ENCODE results near the gene ELANE.

The ELANE gene

DNA sequence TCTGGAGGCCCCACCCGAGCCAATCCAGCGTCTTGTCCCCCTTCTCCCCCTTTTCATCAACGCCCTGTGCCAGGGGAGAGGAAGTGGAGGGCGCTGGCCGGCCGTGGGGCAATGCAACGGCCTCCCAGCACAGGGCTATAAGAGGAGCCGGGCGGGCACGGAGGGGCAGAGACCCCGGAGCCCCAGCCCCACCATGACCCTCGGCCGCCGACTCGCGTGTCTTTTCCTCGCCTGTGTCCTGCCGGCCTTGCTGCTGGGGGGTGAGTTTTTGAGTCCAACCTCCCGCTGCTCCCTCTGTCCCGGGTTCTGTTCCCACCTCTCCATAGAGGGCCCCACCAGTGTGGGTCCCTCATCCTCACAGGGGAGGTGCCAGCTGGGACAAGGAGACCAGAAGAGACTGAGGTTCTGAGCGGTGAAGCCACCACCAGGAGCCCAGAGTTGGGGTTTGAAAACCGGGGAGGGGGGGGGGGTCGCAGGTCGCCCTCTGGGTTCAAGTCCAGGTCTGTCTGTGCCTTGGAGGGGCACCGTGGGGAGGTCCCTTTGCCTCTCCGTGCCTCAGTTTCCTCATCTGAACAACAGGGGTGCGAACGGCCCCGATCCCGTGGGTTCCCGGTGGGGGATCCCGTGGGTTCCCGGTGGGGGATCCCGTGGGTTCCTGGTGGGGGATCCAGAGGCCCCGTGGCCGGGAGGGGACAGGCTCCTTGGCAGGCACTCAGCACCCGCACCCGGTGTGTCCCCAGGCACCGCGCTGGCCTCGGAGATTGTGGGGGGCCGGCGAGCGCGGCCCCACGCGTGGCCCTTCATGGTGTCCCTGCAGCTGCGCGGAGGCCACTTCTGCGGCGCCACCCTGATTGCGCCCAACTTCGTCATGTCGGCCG lies at the start of gene ELANE:
Gene ELANE, plus strand, starts transcription at position 168 of the 878 bp plus-strand sequence. Its CDS starts 26 bp downstream, at position 194.
- in situ Hi-C loops (cut with HindIII; ENCODE audit: low sequenced_read_pairs), result no loop called here

DNA sequence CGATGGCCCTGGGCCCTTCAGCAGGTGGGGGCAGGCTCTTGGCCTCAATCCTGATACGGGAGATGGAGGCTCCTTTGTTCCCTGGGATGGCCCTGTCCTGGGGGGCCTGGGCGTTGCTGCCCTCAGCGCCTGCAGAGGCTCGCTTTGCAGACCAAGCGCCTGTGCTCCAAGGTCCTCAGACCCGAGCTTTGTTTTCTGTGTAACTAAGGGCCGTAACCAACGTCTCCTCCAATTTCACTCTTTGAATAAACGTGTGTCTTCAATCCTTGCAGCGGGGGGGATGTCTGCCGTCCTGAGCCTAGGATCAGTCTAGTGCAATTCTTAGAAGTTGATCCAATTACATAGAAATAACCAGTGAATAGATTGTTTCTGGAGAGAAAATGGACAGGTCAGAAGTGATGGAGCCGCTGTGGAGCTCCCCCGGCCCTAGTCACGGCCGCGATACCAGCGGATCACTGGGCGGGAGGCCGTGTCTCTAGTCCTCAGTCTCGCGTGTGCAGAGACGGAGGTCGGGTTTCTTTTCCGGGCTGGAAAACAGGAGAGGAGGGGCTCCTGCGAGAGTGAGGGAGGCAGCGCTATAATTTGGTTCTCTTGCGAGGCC lies 49.5 kb upstream of the ELANE start:
- in situ Hi-C loops (cut with HindIII; ENCODE audit: low sequenced_read_pairs), result no loop called here

DNA sequence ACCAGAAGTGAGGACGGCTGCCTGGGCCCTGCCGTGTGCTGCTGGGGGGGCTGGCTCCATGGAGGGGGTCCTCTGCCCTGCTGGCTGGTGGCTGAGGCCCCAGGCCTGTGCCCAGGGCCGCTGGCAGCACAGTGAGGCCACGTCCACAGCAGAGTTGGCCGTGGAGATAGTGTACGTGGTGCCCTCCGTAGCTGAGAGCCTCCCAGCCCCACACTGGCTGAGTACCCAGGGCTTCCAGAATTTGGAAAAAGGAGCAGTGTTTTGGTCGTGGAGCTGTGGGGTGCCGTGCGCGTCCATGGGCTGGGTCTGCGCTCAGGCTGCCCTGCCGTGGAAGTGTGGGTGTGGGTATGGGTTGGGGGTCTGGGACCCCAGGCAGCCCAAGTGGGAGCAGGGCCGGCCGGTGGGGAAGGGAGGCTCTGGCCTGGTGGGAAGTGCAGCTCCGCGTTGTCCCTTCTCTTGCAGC lies 49.0 kb upstream of the ELANE start:
- in situ Hi-C loops (cut with HindIII; ENCODE audit: low sequenced_read_pairs), result no loop called here

DNA sequence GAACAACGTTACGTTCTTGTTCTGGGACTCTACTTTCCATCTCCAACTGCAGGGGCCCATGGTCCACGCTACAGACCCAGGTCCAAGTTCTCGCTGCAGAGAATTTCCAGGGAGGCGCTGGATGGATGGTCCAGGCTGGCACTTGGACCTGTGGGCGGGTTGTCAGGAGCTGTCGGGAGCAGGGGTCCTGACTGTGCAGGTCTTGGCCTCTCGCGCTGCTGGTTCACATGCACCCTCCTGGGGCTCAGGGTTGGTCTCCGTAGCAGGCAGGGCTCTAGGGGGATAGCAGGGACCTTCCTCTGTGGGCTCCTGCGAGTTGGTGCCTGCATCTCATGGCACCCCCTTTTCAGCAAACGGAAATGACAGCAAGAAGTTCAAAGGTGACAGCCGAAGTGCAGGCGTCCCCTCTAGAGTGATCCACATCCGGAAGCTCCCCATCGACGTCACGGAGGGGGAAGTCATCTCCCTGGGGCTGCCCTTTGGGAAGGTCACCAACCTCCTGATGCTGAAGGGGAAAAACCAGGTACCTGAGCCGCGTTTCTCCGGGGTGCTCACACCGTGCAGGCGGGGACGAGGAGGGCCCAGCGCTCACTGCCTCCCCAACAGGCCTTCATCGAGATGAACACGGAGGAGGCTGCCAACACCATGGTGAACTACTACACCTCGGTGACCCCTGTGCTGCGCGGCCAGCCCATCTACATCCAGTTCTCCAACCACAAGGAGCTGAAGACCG lies 48.3 kb upstream of the ELANE start:
- in situ Hi-C loops (cut with HindIII; ENCODE audit: low sequenced_read_pairs), result no loop called here

DNA sequence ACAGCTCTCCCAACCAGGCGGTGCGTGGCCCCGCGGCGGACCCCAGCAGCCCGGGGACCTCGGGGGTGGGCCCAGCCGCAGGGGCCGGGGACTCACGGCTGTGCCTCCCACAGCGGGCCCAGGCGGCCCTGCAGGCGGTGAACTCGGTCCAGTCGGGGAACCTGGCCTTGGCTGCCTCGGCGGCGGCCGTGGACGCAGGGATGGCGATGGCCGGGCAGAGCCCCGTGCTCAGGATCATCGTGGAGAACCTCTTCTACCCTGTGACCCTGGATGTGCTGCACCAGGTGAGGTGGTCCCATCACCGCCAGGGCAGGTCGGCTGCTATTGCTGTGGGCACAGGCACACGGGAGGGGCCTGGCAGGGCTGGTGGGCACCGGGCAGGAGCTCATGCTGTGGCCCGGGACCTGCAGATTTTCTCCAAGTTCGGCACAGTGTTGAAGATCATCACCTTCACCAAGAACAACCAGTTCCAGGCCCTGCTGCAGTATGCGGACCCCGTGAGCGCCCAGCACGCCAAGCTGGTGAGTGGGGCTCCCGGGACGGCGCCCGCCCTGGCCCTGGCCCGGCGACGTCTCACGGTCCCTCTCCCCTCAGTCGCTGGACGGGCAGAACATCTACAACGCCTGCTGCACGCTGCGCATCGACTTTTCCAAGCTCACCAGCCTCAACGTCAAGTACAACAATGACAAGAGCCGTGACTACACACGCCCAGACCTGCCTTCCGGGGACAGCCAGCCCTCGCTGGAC lies 47.5 kb upstream of the ELANE start:
- in situ Hi-C loops (cut with HindIII; ENCODE audit: low sequenced_read_pairs), result no loop called here

DNA sequence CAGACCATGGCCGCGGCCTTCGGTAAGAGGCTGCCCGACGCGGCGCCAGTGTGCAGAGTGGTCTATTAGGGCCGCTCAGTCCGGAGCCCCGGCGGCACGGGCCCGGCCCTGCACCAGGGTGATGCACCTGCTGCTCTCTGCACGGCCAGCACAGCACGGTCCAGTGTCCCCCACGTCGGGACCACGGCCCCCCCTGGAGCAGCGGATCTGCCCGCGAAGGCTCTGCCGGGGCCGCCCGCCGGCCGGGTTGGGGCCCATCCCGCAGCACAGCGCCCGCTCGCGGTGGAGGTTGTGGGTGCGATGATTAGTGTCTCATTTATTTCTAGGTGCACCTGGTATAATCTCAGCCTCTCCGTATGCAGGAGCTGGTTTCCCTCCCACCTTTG lies 46.9 kb upstream of the ELANE start:
- in situ Hi-C loops (cut with HindIII; ENCODE audit: low sequenced_read_pairs), result no loop called here

DNA sequence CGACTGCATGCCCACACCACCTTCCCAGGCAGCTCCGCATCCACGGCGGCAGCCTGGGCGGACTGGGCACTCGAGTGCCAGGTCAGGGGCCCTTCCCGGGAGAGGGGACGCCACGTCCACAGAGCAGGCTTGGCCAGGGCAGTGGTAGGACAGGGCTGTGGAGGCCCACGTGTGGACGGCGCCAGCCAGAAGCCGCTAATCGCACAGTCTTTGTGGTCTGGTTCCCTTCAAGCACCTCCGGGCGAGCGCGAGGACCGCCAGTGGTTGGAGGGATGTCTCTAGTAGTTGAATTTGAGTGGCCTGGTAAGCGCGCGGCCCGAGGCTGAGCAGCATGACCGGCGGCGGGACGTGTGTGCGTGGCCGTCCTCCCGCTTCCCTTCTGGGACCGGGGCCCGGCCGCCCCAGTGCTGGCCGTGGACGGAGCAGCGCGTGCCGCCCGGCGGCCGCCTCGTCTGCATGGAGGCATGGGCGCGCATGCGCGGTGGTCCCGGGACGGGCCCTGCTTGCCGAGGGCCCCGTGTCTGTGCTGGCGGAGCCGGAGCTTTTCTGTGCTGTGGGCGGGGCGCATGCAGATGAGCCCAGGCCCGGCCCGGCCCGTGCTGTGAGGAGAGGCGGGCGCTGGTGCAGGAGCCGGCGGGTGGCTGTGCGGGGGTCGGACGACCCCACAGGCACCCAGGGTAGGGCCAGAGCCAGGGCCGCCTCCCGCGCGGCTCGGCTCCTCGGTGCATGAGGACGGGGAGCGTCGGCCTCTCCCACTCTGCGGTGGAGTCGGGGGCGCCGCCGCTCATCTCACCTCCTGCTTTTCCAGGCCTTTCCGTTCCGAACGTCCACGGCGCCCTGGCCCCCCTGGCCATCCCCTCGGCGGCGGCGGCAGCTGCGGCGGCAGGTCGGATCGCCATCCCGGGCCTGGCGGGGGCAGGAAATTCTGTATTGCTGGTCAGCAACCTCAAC lies 46.2 kb upstream of the ELANE start:
- in situ Hi-C loops (cut with HindIII; ENCODE audit: low sequenced_read_pairs), result no loop called here

DNA sequence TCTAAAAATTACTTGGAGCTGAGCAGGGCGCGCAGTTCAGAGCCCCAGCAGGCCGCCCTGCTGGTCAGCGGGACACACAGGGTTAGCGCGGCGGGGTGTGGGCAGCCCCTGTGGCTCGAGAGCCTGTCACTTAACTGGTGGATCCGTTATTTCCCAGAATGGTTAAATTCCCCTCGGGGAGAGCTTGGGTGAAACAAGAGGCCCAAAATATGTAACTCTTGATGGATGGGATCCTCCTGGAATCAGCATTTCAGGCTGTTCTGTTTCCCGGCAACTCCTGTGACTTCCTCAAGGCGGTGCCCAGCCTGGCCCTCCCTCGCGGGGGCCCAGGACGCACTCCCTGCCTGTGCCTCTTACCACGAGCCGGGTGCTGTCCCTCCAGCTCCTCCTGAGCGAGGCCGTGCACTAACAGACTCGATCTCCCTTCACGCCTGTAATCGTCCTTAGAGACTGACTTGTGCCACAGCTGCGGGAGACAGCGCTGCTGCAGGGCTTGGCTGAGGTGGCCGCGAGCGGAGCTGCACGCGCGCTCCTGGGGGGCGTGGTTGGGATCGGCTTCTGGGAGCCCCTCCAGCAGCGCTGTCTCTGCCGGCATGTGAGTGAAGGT lies 45.2 kb upstream of the ELANE start:
- in situ Hi-C loops (cut with HindIII; ENCODE audit: low sequenced_read_pairs), result no loop called here

DNA sequence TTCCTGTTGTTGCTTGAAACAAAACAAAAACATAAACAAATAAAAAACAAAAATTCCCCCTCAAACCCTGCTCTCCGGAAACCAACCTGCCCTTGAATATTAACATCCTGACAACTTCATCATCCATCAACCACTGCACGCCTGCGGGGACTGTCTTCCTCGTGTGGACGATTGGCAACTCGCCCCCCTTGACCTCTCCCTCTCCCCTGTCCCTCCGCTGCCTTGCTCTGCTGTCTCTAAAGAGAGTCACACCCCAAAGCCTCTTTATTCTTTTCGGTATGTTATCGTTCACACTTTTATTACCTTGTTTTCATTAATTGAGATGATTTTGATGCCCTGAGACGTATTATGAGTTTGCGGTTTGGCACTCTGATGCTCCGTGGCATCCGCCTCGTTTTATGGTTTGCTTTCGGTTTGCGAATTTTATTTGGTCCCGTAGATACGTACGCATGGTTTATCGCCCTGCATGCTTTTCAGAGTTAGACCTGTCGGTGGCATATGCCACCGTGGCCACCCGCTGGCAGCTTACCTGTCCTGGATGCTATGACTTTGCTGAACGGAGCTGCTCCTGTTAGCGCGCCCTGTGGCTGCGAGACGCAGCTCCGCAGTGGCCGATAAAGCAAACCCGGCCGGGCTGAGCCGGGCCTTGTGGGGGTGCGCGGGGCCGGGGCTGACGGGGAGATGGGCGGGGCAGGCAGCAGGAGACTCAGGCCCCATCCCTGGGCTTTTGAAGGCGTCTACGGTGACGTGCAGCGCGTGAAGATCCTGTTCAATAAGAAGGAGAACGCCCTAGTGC lies 44.3 kb upstream of the ELANE start:
- in situ Hi-C loops (cut with HindIII; ENCODE audit: low sequenced_read_pairs), result no loop called here

DNA sequence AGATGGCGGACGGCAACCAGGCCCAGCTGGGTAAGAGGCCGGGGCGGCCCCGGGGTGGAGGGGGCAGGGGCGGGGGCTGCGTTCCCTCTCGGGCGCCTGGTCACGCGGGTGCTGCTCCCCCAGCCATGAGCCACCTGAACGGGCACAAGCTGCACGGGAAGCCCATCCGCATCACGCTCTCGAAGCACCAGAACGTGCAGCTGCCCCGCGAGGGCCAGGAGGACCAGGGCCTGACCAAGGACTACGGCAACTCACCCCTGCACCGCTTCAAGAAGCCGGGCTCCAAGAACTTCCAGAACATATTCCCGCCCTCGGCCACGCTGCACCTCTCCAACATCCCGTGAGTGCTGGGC lies 43.7 kb upstream of the ELANE start:
- in situ Hi-C loops (cut with HindIII; ENCODE audit: low sequenced_read_pairs), result no loop called here

DNA sequence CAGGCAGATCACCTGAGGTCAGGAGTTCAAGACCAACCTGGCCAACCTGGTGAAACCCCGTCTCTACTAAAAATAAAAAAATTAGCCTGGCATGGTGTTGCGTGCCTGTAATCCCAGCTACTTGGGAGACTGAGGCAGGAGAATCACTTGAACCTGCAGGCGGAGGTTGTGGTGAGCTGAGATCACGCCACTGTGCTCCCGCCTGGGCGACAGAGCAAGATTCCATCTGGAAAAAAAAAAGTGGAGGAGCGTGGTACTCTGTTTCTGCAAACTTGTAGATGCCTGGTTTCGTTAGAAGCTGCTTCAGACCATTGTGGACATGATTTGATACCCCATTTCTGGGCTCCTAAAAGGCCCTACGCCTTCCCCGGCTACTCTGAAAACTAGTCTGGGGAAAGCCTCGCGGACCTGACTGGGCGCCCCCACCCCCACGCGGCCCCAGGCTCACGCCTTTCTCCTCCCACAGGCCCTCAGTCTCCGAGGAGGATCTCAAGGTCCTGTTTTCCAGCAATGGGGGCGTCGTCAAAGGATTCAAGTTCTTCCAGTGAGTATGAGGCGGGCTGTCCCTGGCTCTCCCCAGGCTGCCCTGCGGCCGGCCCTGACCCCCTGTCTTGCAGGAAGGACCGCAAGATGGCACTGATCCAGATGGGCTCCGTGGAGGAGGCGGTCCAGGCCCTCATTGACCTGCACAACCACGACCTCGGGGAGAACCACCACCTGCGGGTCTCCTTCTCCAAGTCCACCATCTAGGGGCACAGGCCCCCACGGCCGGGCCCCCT lies 41.8 kb upstream of the ELANE start:
- in situ Hi-C loops (cut with HindIII; ENCODE audit: low sequenced_read_pairs), result no loop called here

DNA sequence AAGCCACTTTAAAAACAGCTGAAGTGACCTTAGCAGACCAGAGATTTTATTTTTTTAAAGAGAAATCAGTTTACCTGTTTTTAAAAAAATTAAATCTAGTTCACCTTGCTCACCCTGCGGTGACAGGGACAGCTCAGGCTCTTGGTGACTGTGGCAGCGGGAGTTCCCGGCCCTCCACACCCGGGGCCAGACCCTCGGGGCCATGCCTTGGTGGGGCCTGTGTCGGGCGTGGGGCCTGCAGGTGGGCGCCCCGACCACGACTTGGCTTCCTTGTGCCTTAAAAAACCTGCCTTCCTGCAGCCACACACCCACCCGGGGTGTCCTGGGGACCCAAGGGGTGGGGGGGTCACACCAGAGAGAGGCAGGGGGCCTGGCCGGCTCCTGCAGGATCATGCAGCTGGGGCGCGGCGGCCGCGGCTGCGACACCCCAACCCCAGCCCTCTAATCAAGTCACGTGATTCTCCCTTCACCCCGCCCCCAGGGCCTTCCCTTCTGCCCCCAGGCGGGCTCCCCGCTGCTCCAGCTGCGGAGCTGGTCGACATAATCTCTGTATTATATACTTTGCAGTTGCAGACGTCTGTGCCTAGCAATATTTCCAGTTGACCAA lies 41.1 kb upstream of the ELANE start:
- in situ Hi-C loops (cut with HindIII; ENCODE audit: low sequenced_read_pairs), result no loop called here

DNA sequence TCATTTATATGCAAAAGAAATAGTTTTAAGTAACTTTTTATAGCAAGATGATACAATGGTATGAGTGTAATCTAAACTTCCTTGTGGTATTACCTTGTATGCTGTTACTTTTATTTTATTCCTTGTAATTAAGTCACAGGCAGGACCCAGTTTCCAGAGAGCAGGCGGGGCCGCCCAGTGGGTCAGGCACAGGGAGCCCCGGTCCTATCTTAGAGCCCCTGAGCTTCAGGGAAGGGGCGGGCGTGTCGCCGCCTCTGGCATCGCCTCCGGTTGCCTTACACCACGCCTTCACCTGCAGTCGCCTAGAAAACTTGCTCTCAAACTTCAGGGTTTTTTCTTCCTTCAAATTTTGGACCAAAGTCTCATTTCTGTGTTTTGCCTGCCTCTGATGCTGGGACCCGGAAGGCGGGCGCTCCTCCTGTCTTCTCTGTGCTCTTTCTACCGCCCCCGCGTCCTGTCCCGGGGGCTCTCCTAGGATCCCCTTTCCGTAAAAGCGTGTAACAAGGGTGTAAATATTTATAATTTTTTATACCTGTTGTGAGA lies 40.5 kb upstream of the ELANE start:
- in situ Hi-C loops (cut with HindIII; ENCODE audit: low sequenced_read_pairs), result no loop called here

DNA sequence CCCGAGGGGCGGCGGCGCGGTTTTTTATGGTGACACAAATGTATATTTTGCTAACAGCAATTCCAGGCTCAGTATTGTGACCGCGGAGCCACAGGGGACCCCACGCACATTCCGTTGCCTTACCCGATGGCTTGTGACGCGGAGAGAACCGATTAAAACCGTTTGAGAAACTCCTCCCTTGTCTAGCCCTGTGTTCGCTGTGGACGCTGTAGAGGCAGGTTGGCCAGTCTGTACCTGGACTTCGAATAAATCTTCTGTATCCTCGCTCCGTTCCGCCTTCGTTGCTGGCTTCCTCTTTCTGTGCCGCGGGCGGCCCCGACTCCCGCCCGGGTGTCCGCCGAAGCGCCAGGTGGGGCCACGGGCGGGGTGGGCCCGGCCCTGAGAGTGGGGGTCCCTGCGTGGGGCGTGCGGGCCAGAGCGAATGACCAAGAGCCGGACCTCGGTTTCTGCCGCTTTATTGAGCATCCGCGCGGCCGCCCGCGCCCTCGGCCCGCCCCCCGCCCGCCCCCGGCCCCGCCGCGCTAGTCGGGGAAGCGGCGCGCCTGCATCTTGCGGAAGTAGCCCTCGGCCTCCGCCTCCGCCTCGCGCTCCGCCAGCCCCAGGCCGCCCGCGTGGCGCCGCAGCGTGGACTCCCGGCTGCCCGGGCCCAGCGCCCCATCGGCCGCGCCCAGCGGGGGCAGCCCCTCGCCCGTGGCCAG lies 39.9 kb upstream of the ELANE start:
- in situ Hi-C loops (cut with HindIII; ENCODE audit: low sequenced_read_pairs), result no loop called here

DNA sequence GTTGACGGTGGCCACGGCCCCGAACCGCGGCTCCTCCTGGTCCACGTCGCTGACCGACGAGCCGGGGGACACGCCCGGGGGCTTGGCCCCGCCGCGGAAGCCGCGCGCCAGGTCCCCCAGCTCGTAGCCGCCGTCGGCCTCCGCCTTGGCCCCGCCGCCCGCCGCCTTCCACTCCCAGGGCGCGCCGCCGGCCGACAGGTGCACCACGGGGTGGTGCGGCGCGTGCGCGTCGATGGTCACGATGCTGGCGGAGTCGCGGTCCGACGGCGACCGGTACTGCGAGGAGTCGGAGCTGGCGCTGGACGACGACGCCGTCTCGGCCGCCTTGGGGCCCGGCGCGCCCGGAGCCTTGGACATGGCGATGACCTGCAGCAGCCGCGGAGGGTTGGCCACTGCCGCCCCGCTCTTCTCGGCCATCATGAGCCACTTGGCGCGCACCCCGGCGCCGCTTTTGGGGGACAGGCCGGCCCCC lies 39.3 kb upstream of the ELANE start:
- in situ Hi-C loops (cut with HindIII; ENCODE audit: low sequenced_read_pairs), result no loop called here
